PC-3 (cell line): Measurements from ENCODE around the gene NAGK. TPM values are rescaled to one million over a fixed set of nuclear protein-coding genes. Genes with fewer than 3 reads are reported as not detected.

Experiments used
- ATAC-seq: fragments of 200-7000 bp; cut with Tn5 transposase; 2 replicates; pipeline ENCODE4 v1.9.1; 2020; ENCODE audit warnings: mild to moderate bottlenecking, moderate library complexity
- BruUV-seq: library from RNA; stranded (reverse); fragments of 400-500 nt; replicated peaks from 2 replicates; lab custom pipeline; 2021; lab: Mats Ljungman, UMichigan
- CTCF ChIA-PET: fragments of 300-600 bp; sonication (Branson Sonifier 250); formaldehyde crosslinking; loops from one replicate; lab custom pipeline; 2022; ENCODE audit warnings: antibody characterized with exemption; lab: Charles Lee
- POLR2A ChIA-PET: fragments of 300-600 bp; sonication (Branson Sonifier 250); formaldehyde crosslinking; loops from one replicate; lab custom pipeline; 2022; ENCODE audit warnings: antibody characterized with exemption; ENCODE audit not compliant: unreplicated experiment; lab: Charles Lee
- DNase-seq: peaks from one replicate; pipeline ENCODE4 v3.0.0-alpha.2; 2015
- H2AFZ ChIP-seq: fragments of 300-600 bp; sonication (generic); 2 replicates; pipeline ENCODE4 v1.6.0; 2016; ENCODE audit warnings: antibody characterized with exemption, low read length
- H3F3A ChIP-seq: fragments of 300-600 bp; sonication (generic); one replicate; pipeline ENCODE4 v1.6.0; 2017; ENCODE audit warnings: antibody characterized with exemption, low read length, control low read depth, mild to moderate bottlenecking; ENCODE audit not compliant: unreplicated experiment
- H3K27ac ChIP-seq: fragments of 300-600 bp; sonication (generic); 2 replicates; pipeline ENCODE4 v1.5.1; 2016; ENCODE audit warnings: mild to moderate bottlenecking, low read length
- H3K27me3 ChIP-seq: fragments of 300-600 bp; sonication (generic); 2 replicates; pipeline ENCODE4 v1.6.1; 2016; ENCODE audit warnings: low read length, mixed read lengths
- H3K36me3 ChIP-seq: fragments of 300-600 bp; sonication (generic); 2 replicates; pipeline ENCODE4 v1.6.1; 2016; ENCODE audit warnings: low read depth, mixed run types, low read length, mixed read lengths
- H3K4me1 ChIP-seq: fragments of 300-600 bp; sonication (generic); 2 replicates; pipeline ENCODE4 v1.5.1; 2016; ENCODE audit warnings: low read length; ENCODE audit not compliant: insufficient read depth
- H3K4me2 ChIP-seq: fragments of 300-600 bp; sonication (generic); 2 replicates; pipeline ENCODE4 v1.6.0; 2016; ENCODE audit warnings: low read length
- H3K4me3 ChIP-seq: fragments of 300-600 bp; sonication (generic); 2 replicates; pipeline ENCODE4 v1.5.1; 2016; ENCODE audit warnings: mild to moderate bottlenecking, low read length, mixed read lengths
- H3K79me2 ChIP-seq: fragments of 300-600 bp; sonication (generic); 2 replicates; pipeline ENCODE4 v1.6.1; 2017; ENCODE audit warnings: low read length, mixed read lengths
- H3K9ac ChIP-seq: fragments of 300-600 bp; sonication (generic); 2 replicates; pipeline ENCODE4 v1.6.0; 2016; ENCODE audit warnings: mild to moderate bottlenecking, low read length
- H3K9me2 ChIP-seq: fragments of 300-600 bp; sonication (generic); replicated peaks from 2 replicates; pipeline ENCODE4 v1.6.1; 2016; ENCODE audit warnings: mixed run types, low read length, mixed read lengths
- H3K9me3 ChIP-seq: fragments of 300-600 bp; sonication (generic); 2 replicates; pipeline ENCODE4 v1.6.1; 2016; ENCODE audit warnings: low read length, mixed read lengths
- H4K20me1 ChIP-seq: fragments of 300-600 bp; sonication (generic); 2 replicates; pipeline ENCODE4 v1.6.1; 2016; ENCODE audit warnings: low read length, mixed read lengths
- CTCF ChIP-seq: fragments of 300-600 bp; sonication (generic); conservative IDR thresholded peaks from 2 replicates; pipeline ENCODE4 v1.5.1; 2017; ENCODE audit warnings: antibody characterized with exemption, low read depth, mild to moderate bottlenecking, low read length
- EZH2 ChIP-seq: fragments of 300-600 bp; sonication (generic); IDR thresholded peaks from one replicate; pipeline ENCODE4 v1.6.1; 2017; ENCODE audit warnings: antibody characterized with exemption, mild to moderate bottlenecking, low read length; ENCODE audit not compliant: unreplicated experiment
- EZH2phosphoT487 ChIP-seq: fragments of 300-600 bp; sonication (generic); IDR thresholded peaks from 2 replicates; pipeline ENCODE4 v1.6.1; 2018; ENCODE audit warnings: mild to moderate bottlenecking, antibody characterized with exemption, low read length, borderline replicate concordance
- intact Hi-C: fragments of 100-400 bp; cut with micrococcal nuclease; formaldehyde crosslinking; loops from 2 replicates; pipeline ENCODE4 v1.9.0; 2023
- total RNA-seq: library from RNA; depleted of rRNA; stranded (reverse); fragments of >200 nt; gene quantifications from 2 replicates; pipeline ENCODE4 v1.2.3, GENCODE V29; 2014

NAGK gene
- total RNA-seq, 1 experiment from 2014 or later = 70.5 TPM

GRCh38 chr2:71043531-71044407, 24.7 kb upstream of the NAGK start:
- Histone ChIP-seq H3K4me2 (no peak overlapping the region), H3K27me3 (no peaks in the 10 kb centered on the region), H4K20me1 (no peaks in the 10 kb centered on the region), H3K79me2 (no peaks in the 10 kb centered on the region), H3K4me3 (no peak overlapping the region), H3F3A (no peaks in the 10 kb centered on the region), H3K4me1 (peaks cover 13% of the 10 kb centered on the region), H3K9me2 (no peaks in the 10 kb centered on the region), H3K36me3 (no peaks in the 10 kb centered on the region), H3K9ac (no peak overlapping the region), H2AFZ (no peak overlapping the region), H3K9me3 (no peaks in the 10 kb centered on the region), H3K27ac (no peak overlapping the region)
- ChIA-PET CTCF (no interaction called here), POLR2A (no interaction called here)
- TF ChIP-seq EZH2phosphoT487 (no peak), EZH2 (no peak), CTCF (no peak)
- DNase-seq (no peak), ATAC-seq (no peak)
- intact Hi-C loops = no loop called here
- no TSS peak for BruUV-seq

GRCh38 chr2:71045151-71045550, 23.3 kb upstream of the NAGK start:
- no peak overlapping the region for H2AFZ ChIP-seq
- ChIA-PET POLR2A (no interaction called here), CTCF (no interaction called here)
- peaks cover 25% of the 10 kb centered on the region for H3K4me1 ChIP-seq
- H3K4me3 ChIP-seq = no peak overlapping the region
- H3K79me2 ChIP-seq = no peaks in the 10 kb centered on the region
- intact Hi-C loops = no loop called here
- H3K27ac ChIP-seq = no peak overlapping the region
- no peaks in the 10 kb centered on the region for H3K27me3 ChIP-seq
- H3F3A ChIP-seq = no peaks in the 10 kb centered on the region
- TF ChIP-seq EZH2 = no peak
- no peak for TF ChIP-seq EZH2phosphoT487
- TF ChIP-seq CTCF = no peak
- H3K4me2 ChIP-seq = no peak overlapping the region
- BruUV-seq = no TSS peak
- H3K9me3 ChIP-seq = no peaks in the 10 kb centered on the region
- DNase-seq (no peak), ATAC-seq (no peak)
- no peaks in the 10 kb centered on the region for H3K36me3 ChIP-seq
- H3K9ac ChIP-seq = no peak overlapping the region
- no peaks in the 10 kb centered on the region for H3K9me2 ChIP-seq
- H4K20me1 ChIP-seq = no peaks in the 10 kb centered on the region

GRCh38 chr2:71045865-71046548, 22.4 kb upstream of the NAGK start:
- no peak overlapping the region for H3K9ac ChIP-seq
- ChIA-PET CTCF (no interaction called here), POLR2A (no interaction called here)
- H3K4me2 ChIP-seq = no peak overlapping the region
- no peaks in the 10 kb centered on the region for H4K20me1 ChIP-seq
- intact Hi-C loops = no loop called here
- no peaks in the 10 kb centered on the region for H3K9me2 ChIP-seq
- H2AFZ ChIP-seq = no peak overlapping the region
- H3K79me2 ChIP-seq = no peaks in the 10 kb centered on the region
- no peak for TF ChIP-seq EZH2
- no peak for TF ChIP-seq EZH2phosphoT487
- TF ChIP-seq CTCF = no peak
- BruUV-seq = no TSS peak
- no peak overlapping the region for H3K27ac ChIP-seq
- DNase-seq = no peak
- peaks cover 26% of the 10 kb centered on the region for H3K4me1 ChIP-seq
- H3K27me3 ChIP-seq = no peaks in the 10 kb centered on the region
- H3F3A ChIP-seq = no peaks in the 10 kb centered on the region
- no peak for ATAC-seq
- H3K9me3 ChIP-seq = no peaks in the 10 kb centered on the region
- H3K4me3 ChIP-seq = no peak overlapping the region
- no peaks in the 10 kb centered on the region for H3K36me3 ChIP-seq
